ENCODE measurements around the gene MTAP.

The MTAP gene

GRCh38 chr9:21802418-21803000, at the start of gene MTAP:
Gene MTAP, plus strand, starts transcription at chr9:21802636. Its CDS starts 113 bp downstream, at chr9:21802749.
- H3K27ac ChIP-seq, result peak within 1 kb of the TSS; percentile 81
- DNase-seq (ENCODE audit: low read depth, low spot score), result peak; percentile 71

GRCh38 chr9:21753523-21753922, 48.9 kb upstream of the MTAP start:
- DNase-seq (ENCODE audit: low read depth, low spot score), result no peak

GRCh38 chr9:21754741-21755140, 47.7 kb upstream of the MTAP start:
- no peak overlapping the region for H3K27ac ChIP-seq
- DNase-seq (ENCODE audit: low read depth, low spot score), result no peak

More at GRCh38 chr9:21753523-21753922, 48.9 kb upstream of the MTAP start:
- no peak overlapping the region for H3K27ac ChIP-seq

- peak overlapping the region; percentile 63 for H3K27ac ChIP-seq
- DNase-seq (ENCODE audit: low read depth, low spot score), result no peak
Observed at GRCh38 chr9:21758540-21758939, 43.9 kb upstream of the MTAP start.

- DNase-seq (ENCODE audit: low read depth, low spot score), result no peak
Observed at GRCh38 chr9:21761309-21761901, 41.0 kb upstream of the MTAP start.

DNA sequence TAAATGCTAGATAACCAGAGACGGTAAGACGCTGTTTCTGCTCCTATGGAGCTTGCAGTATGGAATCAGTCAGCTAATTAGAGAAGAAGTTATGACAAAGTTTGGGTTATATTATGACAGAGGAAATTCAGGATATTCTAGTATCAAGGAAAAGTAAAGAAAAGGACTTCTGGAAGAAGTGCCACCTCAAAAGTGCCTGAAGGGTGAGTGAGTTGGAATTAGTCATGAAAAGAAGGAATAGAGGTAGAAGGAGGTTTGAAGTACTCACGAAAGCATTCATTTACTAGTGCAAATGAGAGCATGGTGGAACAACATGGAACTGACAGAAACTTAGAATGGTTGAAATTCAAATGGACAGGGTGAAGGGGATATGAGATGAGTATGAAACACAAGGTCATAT, 40.4 kb upstream of the MTAP start:
- DNase-seq (ENCODE audit: low read depth, low spot score), result no peak
- H3K27ac ChIP-seq, result no peak overlapping the region

More at GRCh38 chr9:21761309-21761901, 41.0 kb upstream of the MTAP start:
- no peak overlapping the region for H3K27ac ChIP-seq

DNA sequence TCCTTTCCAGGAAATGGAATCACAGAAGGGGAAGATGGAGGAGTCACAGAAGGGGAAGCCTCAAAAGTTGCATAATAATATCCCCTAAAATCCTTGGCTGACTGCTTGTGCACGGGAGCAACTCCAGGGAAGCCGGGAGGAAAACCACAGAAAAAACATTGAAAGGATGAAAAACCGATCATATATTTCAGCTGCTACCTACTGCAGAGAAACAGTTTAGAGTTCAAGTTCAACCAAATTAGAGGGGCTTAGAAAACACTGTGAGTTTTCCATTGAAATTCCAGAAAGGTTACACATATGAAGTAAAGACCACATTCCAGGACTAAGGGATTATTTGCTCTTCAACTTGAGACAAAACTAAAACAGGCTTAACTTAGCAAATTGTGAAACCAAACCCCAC, 37.6 kb upstream of the MTAP start:
- no peak for DNase-seq (ENCODE audit: low read depth, low spot score)
- H3K27ac ChIP-seq, result no peak overlapping the region

GRCh38 chr9:21766096-21766495, 36.3 kb upstream of the MTAP start:
- DNase-seq (ENCODE audit: low read depth, low spot score), result no peak
- H3K27ac ChIP-seq, result no peak overlapping the region

- peak overlapping the region; percentile 86 for H3K27ac ChIP-seq
Observed at GRCh38 chr9:21770871-21771560, 31.4 kb upstream of the MTAP start.

GRCh38 chr9:21777701-21778100, 24.7 kb upstream of the MTAP start:
- DNase-seq (ENCODE audit: low read depth, low spot score), result no peak
- peak overlapping the region; percentile 88 for H3K27ac ChIP-seq

More at GRCh38 chr9:21770871-21771560, 31.4 kb upstream of the MTAP start:
- DNase-seq (ENCODE audit: low read depth, low spot score), result peak; percentile 45

GRCh38 chr9:21778304-21778703, 24.1 kb upstream of the MTAP start:
- peak overlapping the region; percentile 88 for H3K27ac ChIP-seq
- DNase-seq (ENCODE audit: low read depth, low spot score), result no peak

DNA sequence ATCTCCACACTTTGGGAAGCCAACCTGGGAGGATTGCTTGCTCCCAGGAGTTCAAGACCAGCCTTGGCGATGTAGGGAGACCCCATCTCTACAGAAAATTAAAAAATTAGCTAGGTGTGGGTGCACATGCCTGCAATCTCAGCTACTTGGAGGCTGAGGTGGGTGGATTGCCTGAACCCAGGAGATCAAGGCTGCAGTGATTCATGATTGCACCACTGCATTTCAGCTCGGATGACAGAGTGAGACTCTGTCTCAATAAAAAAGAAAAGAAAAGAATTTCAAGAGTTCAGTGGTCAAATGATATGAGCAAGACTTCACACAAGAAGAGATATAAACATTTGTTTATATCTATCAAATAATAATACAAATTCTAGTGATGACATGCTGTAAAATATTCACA, 23.0 kb upstream of the MTAP start:
- peak overlapping the region; percentile 88 for H3K27ac ChIP-seq
- no peak for DNase-seq (ENCODE audit: low read depth, low spot score)

- no peak for DNase-seq (ENCODE audit: low read depth, low spot score)
- peak overlapping the region; percentile 82 for H3K27ac ChIP-seq
Observed at GRCh38 chr9:21781656-21782055, 20.8 kb upstream of the MTAP start.

DNA sequence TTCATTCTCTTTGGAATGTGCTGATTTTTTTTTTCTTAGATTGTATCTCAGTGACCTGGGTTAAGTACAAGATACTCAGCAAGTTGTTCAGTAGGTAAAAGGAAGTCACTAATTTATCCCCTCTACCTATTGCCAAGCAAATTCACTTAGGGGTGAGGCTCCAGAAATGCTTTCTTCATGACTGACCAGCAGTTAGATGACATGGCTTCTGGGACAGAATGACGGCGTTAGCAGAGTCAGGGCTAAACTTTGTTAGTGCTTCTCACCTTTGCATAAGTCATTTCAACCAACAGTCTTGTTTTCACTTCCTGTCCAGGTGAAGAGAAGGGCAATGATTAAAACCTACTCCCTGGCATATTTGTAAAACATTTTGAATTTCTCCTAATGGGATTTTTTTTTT, 20.2 kb upstream of the MTAP start:
- H3K27ac ChIP-seq, result peak overlapping the region; percentile 82
- peak; percentile 78 for DNase-seq (ENCODE audit: low read depth, low spot score)

DNA sequence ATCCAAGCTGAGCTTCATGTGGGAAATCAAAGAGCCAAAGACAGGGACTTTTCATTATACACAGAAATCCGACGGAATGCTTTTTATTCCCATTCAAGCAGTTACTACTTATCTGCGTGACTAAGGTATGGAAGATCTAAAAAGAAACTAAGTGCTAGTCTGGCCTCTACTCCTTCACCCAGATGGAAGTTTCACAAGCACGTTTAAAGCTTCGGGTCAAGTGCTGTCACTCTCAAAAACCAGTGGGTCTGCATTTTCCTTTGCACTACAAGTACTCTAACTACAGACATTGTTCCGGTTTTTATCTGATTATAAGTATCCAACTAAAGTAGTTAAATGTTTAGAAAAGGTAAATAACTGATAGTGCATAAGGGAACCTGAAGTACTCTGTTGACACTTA, 13.7 kb upstream of the MTAP start:
- no peak for DNase-seq (ENCODE audit: low read depth, low spot score)

GRCh38 chr9:21789541-21790037, 12.8 kb upstream of the MTAP start:
- H3K27ac ChIP-seq, result peak overlapping the region; percentile 26
- peak; percentile 79 for DNase-seq (ENCODE audit: low read depth, low spot score)

More for the DNA sequence above, 13.7 kb upstream of the MTAP start:
- peak overlapping the region; percentile 26 for H3K27ac ChIP-seq

DNA sequence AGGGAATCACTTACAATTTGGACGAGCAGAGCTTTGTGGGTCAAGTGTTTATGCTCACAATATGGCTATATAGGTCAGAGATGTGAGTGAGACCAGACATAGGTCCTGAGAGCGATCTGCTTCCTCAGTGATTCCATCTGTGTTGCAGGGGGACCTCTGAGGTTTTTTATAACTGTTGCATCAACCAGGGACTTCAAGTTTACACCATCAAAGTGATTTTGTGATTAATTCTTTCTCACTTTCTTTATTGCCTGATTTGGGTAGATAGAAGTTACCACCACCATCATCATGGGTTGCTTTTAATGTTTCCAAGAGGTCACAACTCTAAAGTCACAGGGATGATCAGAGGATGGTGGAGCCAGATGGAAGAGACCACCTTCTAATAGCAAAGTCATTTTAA, 7.0 kb upstream of the MTAP start:
- no peak for DNase-seq (ENCODE audit: low read depth, low spot score)
- no peak overlapping the region for H3K27ac ChIP-seq

GRCh38 chr9:21796768-21797167, 5.7 kb upstream of the MTAP start:
- peak; percentile 80 for DNase-seq (ENCODE audit: low read depth, low spot score)
- H3K27ac ChIP-seq, result peak overlapping the region; percentile 17

DNA sequence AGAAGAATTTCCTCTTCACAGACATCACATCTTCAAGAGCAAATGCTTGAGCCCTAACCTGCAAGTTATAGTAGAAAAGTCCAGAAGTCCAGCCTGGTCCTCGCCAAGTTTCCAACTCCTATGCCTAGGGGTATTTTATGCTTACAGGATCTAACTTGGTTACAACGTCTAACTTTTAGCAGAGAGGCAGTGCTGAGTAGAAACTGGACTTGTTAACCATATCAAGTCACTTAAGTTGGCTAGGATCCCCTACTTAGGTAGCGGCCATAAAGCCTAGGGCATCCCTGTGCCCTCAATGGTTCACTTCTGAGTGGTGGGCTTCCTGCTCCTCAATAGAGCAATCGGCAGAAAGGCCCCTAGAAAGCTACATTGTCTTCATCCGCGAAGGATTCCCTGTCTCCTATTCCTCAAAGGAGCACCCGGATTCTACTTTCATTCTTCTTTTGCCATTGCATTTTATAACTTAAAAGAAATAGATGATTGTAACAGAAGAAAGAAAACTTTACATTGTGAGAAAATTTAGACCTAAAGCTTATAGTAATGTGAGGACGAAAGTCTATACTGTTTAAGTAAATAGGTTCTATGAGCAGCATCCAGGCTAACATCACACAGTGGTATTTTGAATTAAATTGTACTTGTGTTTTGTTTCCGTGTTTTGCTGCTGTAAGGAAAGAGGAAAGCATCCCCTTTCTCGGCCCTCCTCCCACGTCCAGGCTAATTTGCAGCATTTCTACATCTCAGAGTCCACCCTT, 1.3 kb upstream of the MTAP start:
- no peak for DNase-seq (ENCODE audit: low read depth, low spot score)
- H3K27ac ChIP-seq, result peak overlapping the region; percentile 81

DNA sequence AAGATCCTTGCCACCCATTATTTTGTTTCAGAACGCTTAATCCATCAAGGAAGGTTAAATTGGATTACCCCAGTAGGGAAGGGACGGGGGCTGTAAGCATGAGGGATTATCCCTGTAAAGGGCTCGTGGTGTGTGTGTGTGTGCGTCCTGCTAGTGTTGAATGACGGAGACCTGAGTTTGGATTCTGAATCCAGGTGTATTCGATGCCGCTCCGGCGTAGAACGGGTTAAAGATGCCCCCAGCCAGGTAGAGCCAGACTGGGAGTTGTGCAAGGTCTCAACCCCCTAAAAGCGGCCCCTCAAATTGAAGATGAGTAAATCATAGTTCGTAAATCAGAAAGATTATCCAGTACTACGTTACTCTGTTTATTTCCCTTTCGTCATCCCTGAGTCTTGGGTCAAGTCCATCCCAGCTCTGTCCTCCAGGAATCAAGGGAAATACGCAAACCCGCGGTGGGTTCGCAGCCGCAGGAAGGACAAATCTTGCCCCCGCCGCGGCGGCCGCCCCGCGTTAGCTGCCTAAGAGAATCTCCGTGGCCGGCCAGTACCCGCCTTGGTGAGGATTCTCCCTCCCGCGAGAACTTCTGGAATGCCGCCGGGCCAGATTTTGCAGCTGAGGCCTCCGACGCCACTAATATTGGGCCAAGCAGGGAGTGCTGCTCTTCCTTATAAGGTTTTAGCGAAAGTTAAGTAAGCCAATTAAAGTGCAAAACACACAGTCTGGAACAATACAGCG, 586 bp upstream of the MTAP start:
- peak; percentile 63 for DNase-seq (ENCODE audit: low read depth, low spot score)
- H3K27ac ChIP-seq, result peak overlapping the region; percentile 81

All from epithelial cell of prostate (primary cell).